Adrenal gland (tissue), 12 donors: ENCODE results near the gene AFAP1L1. TPM values are rescaled to one million over a fixed set of nuclear protein-coding genes. Genes with fewer than 3 reads are reported as not detected.

Experiments
- DNase-seq, 7 donors: peaks; one replicate each; pipeline ENCODE4 v3.0.0-alpha.2; 2019 to 2020
- H3K27ac ChIP-seq, 5 donors: fragments of 200-600 bp; sonication (generic) in 4 of 5; 1 replicate in 3 of 5; 2 replicates in 2 of 5; pipeline versions ENCODE4 v1.5.1 to v1.8.0; 2016 to 2020; ENCODE audit warnings: mild to moderate bottlenecking in 1 of 5
- H3K27me3 ChIP-seq: fragments of 200-600 bp; 2 replicates; pipeline ENCODE4 v1.8.0; 2021
- H3K36me3 ChIP-seq, 2 donors: fragments of 200-600 bp; replicated peaks in 1 of 2; 1 replicate in 1 of 2; 2 replicates in 1 of 2; pipeline versions ENCODE4 v1.5.1 to v1.8.0; 2018 to 2022
- H3K4me1 ChIP-seq, 2 donors: fragments of 200-600 bp; replicated peaks in 1 of 2; 1 replicate in 1 of 2; 2 replicates in 1 of 2; pipeline versions ENCODE4 v1.5.1 to v1.8.0; 2018 to 2021
- H3K4me3 ChIP-seq, 4 donors: fragments of 200-600 bp; sonication (generic) in 3 of 4; one replicate each; pipeline ENCODE4 v1.5.1; 2016 to 2018
- H3K9me3 ChIP-seq, 3 donors: fragments of 200-600 bp; sonication (generic) in 1 of 3; replicated peaks in 1 of 3; 1 replicate in 2 of 3; 2 replicates in 1 of 3; pipeline versions ENCODE4 v1.5.1 to v1.8.0; 2016 to 2021
- POLR2A ChIP-seq, 2 donors: fragments of 450-650 bp; IDR thresholded peaks; one replicate each; pipeline ENCODE4 v1.6.1; 2017; ENCODE audit warnings: antibody characterized with exemption in 2 of 2, mild to moderate bottlenecking in 2 of 2, moderate library complexity in 1 of 2
- WGBS, 4 donors: extraction: QIAGEN DNeasy Blood & Tissue Kit in 2 of 4; methylation state at CpG; one replicate each; pipeline versions ENCODE4 v1.1.5 to v1.1.7; 2013 to 2017; 5-methylcytosine and 5-hydroxymethylcytosine counted together
- intact Hi-C, 2 donors: fragments of 100-400 bp; cut with DNase I; formaldehyde crosslinking; loops; one replicate each; pipeline versions ENCODE4 v1.14.1 to v1.15.0; 2022 to 2023
- polyA plus RNA-seq, 3 donors: library from polyadenylated mRNA; stranded (reverse); fragments of 200-250 nt in 2 of 3; fragments of 350-450 nt in 1 of 3; fragmentation: Illumina TruSeq in 1 of 3; extraction: RNeasy Lipid Tissue Mini Kit (QIAGEN cat#74804) in 1 of 3; gene quantifications; one replicate each; pipeline ENCODE4 v1.2.3, GENCODE V29; 2013 to 2014
- total RNA-seq, 9 donors: library from RNA; depleted of rRNA in 4 of 9; stranded (reverse); fragments of >200 nt in 4 of 9; fragments of 120-200 nt in 1 of 9; fragmentation: NEBNext Ultra II Directional in 1 of 9; extraction: Animal tissue kit (Norgen Biotek cat#: 25700) in 1 of 9; gene quantifications; one replicate each; pipeline versions ENCODE4 v1.1.0 to v1.2.4, GENCODE V29; 2013 to 2023
- TF ChIP-seq, protein P1 (sequence below), 6 experiments: fragments of 450-650 bp in 4 of 6; fragments of 200-600 bp in 2 of 6; sonication (generic) in 1 of 6; IDR thresholded peaks; 1 replicate in 5 of 6; 2 replicates in 1 of 6; pipeline versions ENCODE4 v1.5.1 to v1.8.0; 2016 to 2021; ENCODE audit warnings: antibody characterized with exemption in 6 of 6, mild to moderate bottlenecking in 2 of 6, moderate library complexity in 1 of 6
- donor health status: healthy with polysubstance abuse.
- donor health status: Bipolar disorder and iron deficiency.
- donor health status: DM: yes; HTN: yes; CAD: no.
- donor health status: DM: no; HTN: no; CAD: no.
- donor health status: DM: no; HTN: no; CAD: no.
- donor health status: DM: yes; HTN: yes; CAD: no.

AFAP1L1 gene
- total and polyA plus RNA-seq, 12 donors, result 4.3 to 13.4 (median 9.3) TPM

DNA sequence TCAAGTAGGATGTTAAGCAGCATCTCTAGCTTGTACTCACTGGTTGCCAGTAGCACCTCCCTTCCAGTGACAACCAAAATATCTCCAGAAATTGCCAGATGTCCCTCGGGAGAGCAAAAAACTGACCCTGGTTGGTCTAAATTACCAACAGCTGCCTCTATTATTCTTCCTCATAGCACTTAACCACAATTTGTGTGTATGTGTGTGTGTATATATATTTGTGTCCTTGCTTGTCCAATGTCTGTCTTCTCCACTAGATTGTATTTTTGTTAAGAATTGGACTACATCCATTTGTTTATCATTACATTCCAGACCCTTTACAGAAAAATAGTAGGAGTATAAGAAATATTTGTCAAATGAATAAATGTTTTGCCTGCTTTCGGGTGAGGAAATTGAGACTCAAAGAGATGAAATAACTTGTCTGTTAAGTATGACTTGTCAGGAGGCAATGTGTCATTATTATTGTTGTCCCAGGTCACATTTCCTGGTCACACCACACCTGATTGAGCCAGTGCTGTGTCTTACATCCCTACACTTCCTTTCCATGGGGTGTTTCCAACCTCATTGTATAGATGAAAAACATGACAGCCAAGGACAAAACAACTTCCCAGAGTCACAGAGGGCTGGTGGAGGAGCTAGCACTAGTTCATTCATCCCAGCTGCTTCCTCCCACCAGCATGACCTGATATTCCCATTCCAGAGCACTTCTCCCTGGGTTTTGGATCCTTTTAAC, 62.2 kb downstream of the AFAP1L1 start:
- no peaks in the 10 kb centered on the region for H3K9me3 ChIP-seq
- intact Hi-C loops, result no loop called here
- no peak for TF ChIP-seq POLR2A (IDR thresholded peaks at IDR 0.05)
- TF ChIP-seq, protein P1, sequence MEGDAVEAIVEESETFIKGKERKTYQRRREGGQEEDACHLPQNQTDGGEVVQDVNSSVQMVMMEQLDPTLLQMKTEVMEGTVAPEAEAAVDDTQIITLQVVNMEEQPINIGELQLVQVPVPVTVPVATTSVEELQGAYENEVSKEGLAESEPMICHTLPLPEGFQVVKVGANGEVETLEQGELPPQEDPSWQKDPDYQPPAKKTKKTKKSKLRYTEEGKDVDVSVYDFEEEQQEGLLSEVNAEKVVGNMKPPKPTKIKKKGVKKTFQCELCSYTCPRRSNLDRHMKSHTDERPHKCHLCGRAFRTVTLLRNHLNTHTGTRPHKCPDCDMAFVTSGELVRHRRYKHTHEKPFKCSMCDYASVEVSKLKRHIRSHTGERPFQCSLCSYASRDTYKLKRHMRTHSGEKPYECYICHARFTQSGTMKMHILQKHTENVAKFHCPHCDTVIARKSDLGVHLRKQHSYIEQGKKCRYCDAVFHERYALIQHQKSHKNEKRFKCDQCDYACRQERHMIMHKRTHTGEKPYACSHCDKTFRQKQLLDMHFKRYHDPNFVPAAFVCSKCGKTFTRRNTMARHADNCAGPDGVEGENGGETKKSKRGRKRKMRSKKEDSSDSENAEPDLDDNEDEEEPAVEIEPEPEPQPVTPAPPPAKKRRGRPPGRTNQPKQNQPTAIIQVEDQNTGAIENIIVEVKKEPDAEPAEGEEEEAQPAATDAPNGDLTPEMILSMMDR (IDR thresholded peaks at IDR 0.05), result no peak
- H3K27me3 ChIP-seq, result no peaks in the 10 kb centered on the region
- H3K36me3 ChIP-seq, result no peaks in the 10 kb centered on the region
- no peak overlapping the region for H3K27ac ChIP-seq
- H3K4me1 ChIP-seq, result no peaks in the 10 kb centered on the region
- no peak for DNase-seq
- no peak overlapping the region for H3K4me3 ChIP-seq
- 63 to 81% (median 76%) methylated on average over 2 of the region's 2 CpGs for whole genome bisulfite sequencing, 4 donors

DNA sequence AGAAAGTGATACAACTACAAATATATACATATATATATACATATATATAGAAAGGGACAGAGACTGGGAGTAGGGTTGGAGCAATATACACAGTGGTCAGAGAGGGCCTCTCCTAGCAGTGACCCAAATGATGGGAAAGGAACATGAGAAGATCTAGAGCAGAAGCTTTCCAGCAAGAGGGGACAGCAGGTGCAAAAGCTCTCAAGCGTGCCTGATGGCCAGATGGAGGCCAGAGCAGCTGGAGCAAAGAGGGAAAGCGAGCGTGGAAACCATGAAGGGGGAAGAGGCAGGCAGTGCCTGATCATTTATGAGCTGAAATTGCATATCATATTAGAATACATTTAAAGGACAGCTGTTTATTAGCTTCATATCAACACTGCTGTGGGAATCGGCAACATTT, 66.1 kb downstream of the AFAP1L1 start:
- 88 to 97% (median 92%) methylated on average over 4 of the region's 4 CpGs for WGBS, 4 donors
- intact Hi-C loops, result no loop called here
- TF ChIP-seq, protein P1 (IDR thresholded peaks at IDR 0.05), result no peak
- TF ChIP-seq POLR2A (IDR thresholded peaks at IDR 0.05), result no peak

DNA sequence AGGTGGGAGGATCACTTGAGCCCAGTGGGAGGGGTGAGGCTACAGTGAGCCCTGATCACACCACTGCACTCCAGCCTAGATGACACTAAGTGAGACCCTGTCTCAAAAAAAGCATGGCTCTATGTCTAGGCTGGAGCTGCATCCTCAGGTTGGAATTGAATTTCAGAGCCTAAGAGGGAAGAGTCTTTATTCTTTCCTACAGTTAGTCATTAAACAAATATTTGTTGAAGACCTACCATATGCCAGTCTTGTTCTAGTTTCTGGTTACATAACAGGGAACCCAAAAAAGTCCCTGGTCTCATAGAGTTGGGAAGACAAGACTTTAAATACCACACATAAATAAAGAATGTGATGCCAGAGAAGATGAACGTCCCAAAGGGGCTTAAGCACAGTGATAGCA, 66.7 kb downstream of the AFAP1L1 start:
- Histone ChIP-seq H3K4me1 (no peaks in the 10 kb centered on the region), H3K27ac (no peak overlapping the region), H3K27me3 (no peaks in the 10 kb centered on the region), H3K36me3 (no peaks in the 10 kb centered on the region), H3K9me3 (no peaks in the 10 kb centered on the region), H3K4me3 (no peak overlapping the region)
- DNase-seq, result no peak
- 59 to 75% (median 64%) methylated on average over 1 of the region's 1 CpG for WGBS, 4 donors
- no peak for TF ChIP-seq POLR2A (IDR thresholded peaks at IDR 0.05)
- TF ChIP-seq, protein P1 (IDR thresholded peaks at IDR 0.05), result no peak
- intact Hi-C loops, result no loop called here

More for the DNA sequence above, 66.1 kb downstream of the AFAP1L1 start:
- DNase-seq, result no peak
- Histone ChIP-seq H3K4me3 (no peak overlapping the region), H3K4me1 (no peaks in the 10 kb centered on the region), H3K36me3 (no peaks in the 10 kb centered on the region), H3K9me3 (no peaks in the 10 kb centered on the region), H3K27ac (no peak overlapping the region), H3K27me3 (no peaks in the 10 kb centered on the region)

DNA sequence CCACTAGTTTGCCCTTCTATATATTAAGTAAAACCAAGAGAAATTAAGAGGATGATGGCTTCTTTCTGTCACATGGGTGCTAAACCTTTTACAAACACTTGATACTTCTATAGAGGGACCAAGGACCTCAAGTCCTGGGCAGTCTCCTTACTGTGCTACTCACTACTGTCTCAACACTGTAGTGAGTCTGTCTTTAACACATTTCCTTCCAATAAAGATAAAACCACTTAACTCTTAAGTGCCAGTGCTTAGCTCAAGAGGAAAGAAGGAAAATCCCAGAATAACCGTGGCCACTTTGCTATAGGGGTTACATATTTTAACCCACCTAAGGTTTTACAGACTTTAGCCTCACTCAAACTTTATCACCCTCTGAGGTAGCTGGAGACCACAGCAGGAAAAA, 69.3 kb downstream of the AFAP1L1 start:
- TF ChIP-seq, protein P1 (IDR thresholded peaks at IDR 0.05), result no peak
- TF ChIP-seq POLR2A (IDR thresholded peaks at IDR 0.05), result no peak
- H3K36me3 ChIP-seq, result no peaks in the 10 kb centered on the region
- H3K4me3 ChIP-seq, result no peak overlapping the region
- no peaks in the 10 kb centered on the region for H3K27me3 ChIP-seq
- H3K4me1 ChIP-seq, result peaks cover 9 to 10% of the 10 kb centered on the region in 2 donors
- H3K9me3 ChIP-seq, result no peaks in the 10 kb centered on the region
- H3K27ac ChIP-seq, result no peak overlapping the region
- intact Hi-C loops, result no loop called here
- WGBS, 4 donors, result 61 to 93% (median 73%) methylated on average over 1 of the region's 1 CpG
- no peak for DNase-seq
